K562 (cell line): ENCODE results near the gene CCDC97. TPM values are rescaled to one million over a fixed set of nuclear protein-coding genes. Genes with fewer than 3 reads are reported as not detected.

Source experiments
- BACH1 ChIP-seq: fragments of 200-800 bp; sonication (Bioruptor generic); IDR thresholded peaks from 2 replicates; pipeline ENCODE4 v1.6.1; 2016; ENCODE audit warnings: missing genetic modification characterization, missing compliant biosample characterization
- CBFB ChIP-seq: sonication (generic); formaldehyde crosslinking; IDR thresholded peaks from 2 replicates; pipeline ENCODE4 v1.4.0; 2020; ENCODE audit warnings: mild to moderate bottlenecking, missing genetic modification reagents
- CEBPB ChIP-seq: fragments of 450-650 bp; IDR thresholded peaks from 2 replicates; pipeline ENCODE4 v1.6.1; 2016; ENCODE audit warnings: missing genetic modification characterization, missing compliant biosample characterization
- CTBP1 ChIP-seq: fragments of 450-650 bp; IDR thresholded peaks from 2 replicates; pipeline ENCODE4 v1.6.1; 2016; ENCODE audit warnings: borderline replicate concordance
- DIDO1 ChIP-seq: fragments of 450-650 bp; IDR thresholded peaks from 2 replicates; pipeline ENCODE4 v1.6.1; 2016; ENCODE audit warnings: low read depth, missing biosample characterization, missing genetic modification characterization
- E2F3 ChIP-seq: fragments of 250-450 bp; sonication (Bioruptor Pico); IDR thresholded peaks from 2 replicates; pipeline ENCODE4 v1.4.0; 2020; ENCODE audit warnings: mild to moderate bottlenecking
- ELF1 ChIP-seq: fragments of 200-800 bp; sonication (Bioruptor generic); IDR thresholded peaks from 2 replicates; pipeline ENCODE4 v1.6.1; 2016; ENCODE audit warnings: missing genetic modification characterization, missing compliant biosample characterization
- ESRRA ChIP-seq: fragments of 450-650 bp; IDR thresholded peaks from 2 replicates; pipeline ENCODE4 v1.6.1; 2014; ENCODE audit warnings: low read depth, mild to moderate bottlenecking, moderate library complexity, borderline replicate concordance
- HNRNPK ChIP-seq: fragments of 200-400 bp; formaldehyde crosslinking; IDR thresholded peaks from one replicate; pipeline ENCODE4 v1.6.1; 2018; ENCODE audit warnings: mild to moderate bottlenecking, low read depth, low read length; ENCODE audit not compliant: poor library complexity, severe bottlenecking
- MCM2 ChIP-seq: fragments of 450-650 bp; IDR thresholded peaks from 2 replicates; pipeline ENCODE4 v1.6.1; 2017; ENCODE audit warnings: low read depth, mild to moderate bottlenecking
- MYNN ChIP-seq, 2 experiments: sonication (generic); formaldehyde crosslinking in 1 of 2; IDR thresholded peaks; 2 replicates each; pipeline versions ENCODE4 v1.5.0 to v1.6.1; 2016 to 2020; ENCODE audit warnings: antibody characterized with exemption in 1 of 2, missing genetic modification reagents in 1 of 2
- NCOR1 ChIP-seq: fragments of 450-650 bp; IDR thresholded peaks from 2 replicates; pipeline ENCODE4 v1.6.1; 2016; ENCODE audit warnings: mild to moderate bottlenecking, moderate library complexity
- NEUROD1 ChIP-seq: fragments of 150-350 bp; IDR thresholded peaks from 2 replicates; pipeline ENCODE4 v1.6.1; 2014; ENCODE audit warnings: borderline replicate concordance, low read length, low read depth; ENCODE audit not compliant: partially characterized antibody
- NR2C2 ChIP-seq, 2 experiments: fragments of 200-800 bp in 1 of 2; sonication (Bioruptor generic) in 1 of 2; sonication (generic) in 1 of 2; formaldehyde crosslinking in 1 of 2; IDR thresholded peaks; 2 replicates each; pipeline versions ENCODE4 v1.6.1 to v1.8.0; 2016 to 2022; ENCODE audit warnings: mild to moderate bottlenecking in 1 of 2, missing compliant biosample characterization in 1 of 2, missing genetic modification characterization in 1 of 2, missing genetic modification reagents in 1 of 2
- POLR2AphosphoS2 ChIP-seq: IDR thresholded peaks from 2 replicates; pipeline ENCODE4 v1.6.1; 2012; ENCODE audit warnings: low read length, improper control_type of control experiment
- POLR2B ChIP-seq: fragments of 450-650 bp; IDR thresholded peaks from 2 replicates; pipeline ENCODE4 v1.6.1; 2018; ENCODE audit warnings: low read depth; ENCODE audit not compliant: partially characterized antibody
- TCFL5 ChIP-seq: fragments of 250-450 bp; sonication (Bioruptor Pico); conservative IDR thresholded peaks from 2 replicates; pipeline ENCODE4 v1.6.1; 2021; ENCODE audit warnings: mild to moderate bottlenecking, moderate library complexity, matching md5 sums
- ZNF212 ChIP-seq: fragments of 450-650 bp; formaldehyde crosslinking; IDR thresholded peaks from 2 replicates; pipeline ENCODE4 v1.4.0; 2020; ENCODE audit warnings: mild to moderate bottlenecking
- ZNF347 ChIP-seq: fragments of 450-650 bp; formaldehyde crosslinking; IDR thresholded peaks from 2 replicates; pipeline ENCODE4 v1.4.0; 2020; ENCODE audit warnings: low read depth, mild to moderate bottlenecking, moderate library complexity
- polyA plus RNA-seq, 8 experiments: library from polyadenylated mRNA; depleted of rRNA in 4 of 8; stranded (reverse) in 5 of 8; unstranded in 3 of 8; fragments of >200 nt; fragmentation: Nextera tagmentation in 2 of 8; fragmentation: Illumina TruSeq in 1 of 8; extraction: Ambion mirVana in 2 of 8; extraction: Trizol in 1 of 8; gene quantifications; 2 replicates each; pipeline versions ENCODE4 v1.2.1 to v1.2.3, GENCODE V29; 2011 to 2014; ENCODE audit warnings: inconsistent platforms in 1 of 8, missing spikeins in 1 of 8
- total RNA-seq, 7 experiments: library from RNA; depleted of rRNA in 6 of 7; stranded (reverse); fragments of >200 nt in 6 of 7; fragmentation: Illumina TruSeq in 2 of 7; extraction: Trizol in 2 of 7; gene quantifications; 2 replicates each; pipeline versions ENCODE4 v1.2.1 to v1.2.3, GENCODE V29; 2011 to 2021; ENCODE audit warnings: low replicate concordance in 1 of 7
- TF ChIP-seq, protein P1 (sequence below): fragments of 450-650 bp; formaldehyde crosslinking; IDR thresholded peaks from 2 replicates; pipeline ENCODE4 v1.4.0; 2020; ENCODE audit warnings: mild to moderate bottlenecking, mixed read lengths
- TF ChIP-seq, protein P2 (sequence below): fragments of 250-450 bp; sonication (Bioruptor Pico); IDR thresholded peaks from 2 replicates; pipeline ENCODE4 v1.5.0; 2022; ENCODE audit warnings: mild to moderate bottlenecking
- TF ChIP-seq, protein P3 (sequence below): fragments of 450-650 bp; IDR thresholded peaks from 2 replicates; pipeline ENCODE4 v1.6.1; 2017; ENCODE audit warnings: antibody characterized with exemption
- TF ChIP-seq, protein P4 (sequence below): sonication (generic); formaldehyde crosslinking; IDR thresholded peaks from 2 replicates; pipeline ENCODE4 v1.8.0; 2022; ENCODE audit warnings: mild to moderate bottlenecking, missing genetic modification reagents

CCDC97 gene
- total and polyA plus RNA-seq, 9 of the 15 experiments (the other 6 are each of a cell fraction or from before 2014, with no cell fraction given), result 0.60 to 16.5 (median 7.0) TPM

DNA sequence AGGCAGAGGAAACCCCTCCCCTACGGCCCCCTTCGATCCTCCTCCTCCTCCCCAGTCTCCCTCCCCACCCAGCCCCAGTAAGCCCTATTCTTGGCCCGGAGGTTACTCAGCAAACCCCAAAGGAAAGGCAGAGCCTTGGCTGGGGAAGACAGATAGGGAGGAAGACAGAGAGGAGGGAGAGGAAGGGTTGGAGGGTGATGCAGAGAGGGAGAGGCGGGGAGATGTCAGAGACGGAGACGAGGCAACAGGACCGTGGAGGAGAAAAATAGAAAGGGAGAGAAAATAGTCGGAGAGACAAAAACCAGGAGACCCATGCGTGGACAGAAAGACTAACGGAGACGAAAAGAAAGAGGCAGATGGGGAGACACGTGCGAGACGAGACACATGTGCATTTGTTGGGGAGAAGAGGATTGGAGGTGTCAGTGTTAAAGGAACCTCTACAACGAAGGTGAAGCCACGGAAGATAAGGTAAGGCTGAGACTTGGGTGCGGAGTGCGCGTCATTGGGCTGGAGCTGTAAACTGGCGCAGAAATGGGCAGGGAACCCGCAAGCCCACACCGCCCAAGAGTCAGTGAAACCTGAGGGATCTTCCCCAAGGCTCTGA is 40.9 kb downstream of the CCDC97 start (continued):
- TF ChIP-seq ELF1 (tag), result no peak
- TF ChIP-seq HNRNPK, result no peak
- TF ChIP-seq MYNN (IDR thresholded peaks at IDR 0.05), result no peak
- TF ChIP-seq MYNN (CRISPR knock-in tag; IDR thresholded peaks at IDR 0.05), result no peak
- TF ChIP-seq CBFB (CRISPR knock-in tag), result no peak
- no peak for TF ChIP-seq ZNF347 (CRISPR knock-in tag)
- TF ChIP-seq ZNF212 (CRISPR knock-in tag), result no peak
- TF ChIP-seq, protein P1, sequence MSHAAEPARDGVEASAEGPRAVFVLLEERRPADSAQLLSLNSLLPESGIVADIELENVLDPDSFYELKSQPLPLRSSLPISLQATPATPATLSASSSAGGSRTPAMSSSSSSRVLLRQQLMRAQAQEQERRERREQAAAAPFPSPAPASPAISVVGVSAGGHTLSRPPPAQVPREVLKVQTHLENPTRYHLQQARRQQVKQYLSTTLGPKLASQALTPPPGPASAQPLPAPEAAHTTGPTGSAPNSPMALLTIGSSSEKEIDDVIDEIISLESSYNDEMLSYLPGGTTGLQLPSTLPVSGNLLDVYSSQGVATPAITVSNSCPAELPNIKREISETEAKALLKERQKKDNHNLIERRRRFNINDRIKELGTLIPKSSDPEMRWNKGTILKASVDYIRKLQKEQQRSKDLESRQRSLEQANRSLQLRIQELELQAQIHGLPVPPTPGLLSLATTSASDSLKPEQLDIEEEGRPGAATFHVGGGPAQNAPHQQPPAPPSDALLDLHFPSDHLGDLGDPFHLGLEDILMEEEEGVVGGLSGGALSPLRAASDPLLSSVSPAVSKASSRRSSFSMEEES (CRISPR knock-in tag), result no peak
- TF ChIP-seq DIDO1 (tag), result no peak
- TF ChIP-seq POLR2AphosphoS2, result no peak
- TF ChIP-seq, protein P2, sequence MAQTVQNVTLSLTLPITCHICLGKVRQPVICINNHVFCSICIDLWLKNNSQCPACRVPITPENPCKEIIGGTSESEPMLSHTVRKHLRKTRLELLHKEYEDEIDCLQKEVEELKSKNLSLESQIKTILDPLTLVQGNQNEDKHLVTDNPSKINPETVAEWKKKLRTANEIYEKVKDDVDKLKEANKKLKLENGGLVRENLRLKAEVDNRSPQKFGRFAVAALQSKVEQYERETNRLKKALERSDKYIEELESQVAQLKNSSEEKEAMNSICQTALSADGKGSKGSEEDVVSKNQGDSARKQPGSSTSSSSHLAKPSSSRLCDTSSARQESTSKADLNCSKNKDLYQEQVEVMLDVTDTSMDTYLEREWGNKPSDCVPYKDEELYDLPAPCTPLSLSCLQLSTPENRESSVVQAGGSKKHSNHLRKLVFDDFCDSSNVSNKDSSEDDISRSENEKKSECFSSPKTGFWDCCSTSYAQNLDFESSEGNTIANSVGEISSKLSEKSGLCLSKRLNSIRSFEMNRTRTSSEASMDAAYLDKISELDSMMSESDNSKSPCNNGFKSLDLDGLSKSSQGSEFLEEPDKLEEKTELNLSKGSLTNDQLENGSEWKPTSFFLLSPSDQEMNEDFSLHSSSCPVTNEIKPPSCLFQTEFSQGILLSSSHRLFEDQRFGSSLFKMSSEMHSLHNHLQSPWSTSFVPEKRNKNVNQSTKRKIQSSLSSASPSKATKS (CRISPR knock-in tag), result no peak
- TF ChIP-seq, protein P3, sequence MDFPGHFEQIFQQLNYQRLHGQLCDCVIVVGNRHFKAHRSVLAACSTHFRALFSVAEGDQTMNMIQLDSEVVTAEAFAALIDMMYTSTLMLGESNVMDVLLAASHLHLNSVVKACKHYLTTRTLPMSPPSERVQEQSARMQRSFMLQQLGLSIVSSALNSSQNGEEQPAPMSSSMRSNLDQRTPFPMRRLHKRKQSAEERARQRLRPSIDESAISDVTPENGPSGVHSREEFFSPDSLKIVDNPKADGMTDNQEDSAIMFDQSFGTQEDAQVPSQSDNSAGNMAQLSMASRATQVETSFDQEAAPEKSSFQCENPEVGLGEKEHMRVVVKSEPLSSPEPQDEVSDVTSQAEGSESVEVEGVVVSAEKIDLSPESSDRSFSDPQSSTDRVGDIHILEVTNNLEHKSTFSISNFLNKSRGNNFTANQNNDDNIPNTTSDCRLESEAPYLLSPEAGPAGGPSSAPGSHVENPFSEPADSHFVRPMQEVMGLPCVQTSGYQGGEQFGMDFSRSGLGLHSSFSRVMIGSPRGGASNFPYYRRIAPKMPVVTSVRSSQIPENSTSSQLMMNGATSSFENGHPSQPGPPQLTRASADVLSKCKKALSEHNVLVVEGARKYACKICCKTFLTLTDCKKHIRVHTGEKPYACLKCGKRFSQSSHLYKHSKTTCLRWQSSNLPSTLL, result 0 out of 2 replicates have a peak, but pooled peaks have one; percentile 21
- TF ChIP-seq, protein P4, sequence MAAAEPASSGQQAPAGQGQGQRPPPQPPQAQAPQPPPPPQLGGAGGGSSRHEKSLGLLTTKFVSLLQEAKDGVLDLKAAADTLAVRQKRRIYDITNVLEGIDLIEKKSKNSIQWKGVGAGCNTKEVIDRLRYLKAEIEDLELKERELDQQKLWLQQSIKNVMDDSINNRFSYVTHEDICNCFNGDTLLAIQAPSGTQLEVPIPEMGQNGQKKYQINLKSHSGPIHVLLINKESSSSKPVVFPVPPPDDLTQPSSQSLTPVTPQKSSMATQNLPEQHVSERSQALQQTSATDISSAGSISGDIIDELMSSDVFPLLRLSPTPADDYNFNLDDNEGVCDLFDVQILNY (CRISPR knock-in tag), result no peak
- peak; percentile 51; the same call in 1 of the 2 replicates for TF ChIP-seq CTBP1
- 0 out of 2 replicates have a peak, but pooled peaks have one; percentile 29 for TF ChIP-seq ESRRA
- 0 out of 2 replicates have a peak, but pooled peaks have one; percentile 15 for TF ChIP-seq MCM2
- no peak for TF ChIP-seq TCFL5 (CRISPR knock-in tag)
- TF ChIP-seq E2F3 (CRISPR knock-in tag), result no peak
- peak; percentile 50 for TF ChIP-seq NCOR1
- TF ChIP-seq BACH1 (tag), result no peak
- peak; percentile 24 for TF ChIP-seq POLR2B
- TF ChIP-seq NR2C2 (CRISPR knock-in tag; IDR thresholded peaks at IDR 0.05), result no peak
- TF ChIP-seq NR2C2 (tag; IDR thresholded peaks at IDR 0.05), result no peak
- TF ChIP-seq CEBPB (tag), result no peak
- peak; percentile 2 for TF ChIP-seq NEUROD1
